Activated naive CD4-positive, alpha-beta T cell treated with anti-CD3 and anti-CD28 coated beads, Interleukin-2, amount 50 U/mL, for 24 hours (primary cell): Measurements from ENCODE around the gene NEK10.

Experiments used
- H3K27ac Mint-ChIP-seq: one replicate; pipeline ENCODE4 v1.8.0; 2021; ENCODE audit warnings: mild to moderate bottlenecking, mixed read lengths
- H3K27me3 Mint-ChIP-seq: one replicate; pipeline ENCODE4 v1.8.0; 2021; ENCODE audit warnings: mixed read lengths
- H3K36me3 Mint-ChIP-seq: one replicate; pipeline ENCODE4 v1.8.0; 2021; ENCODE audit warnings: mixed read lengths
- H3K4me1 Mint-ChIP-seq: one replicate; pipeline ENCODE4 v1.8.0; 2021; ENCODE audit warnings: mixed read lengths
- H3K4me3 Mint-ChIP-seq: one replicate; pipeline ENCODE4 v1.8.0; 2021; ENCODE audit warnings: mild to moderate bottlenecking, mixed read lengths
- H3K9me3 Mint-ChIP-seq: one replicate; pipeline ENCODE4 v1.8.0; 2021; ENCODE audit warnings: mixed read lengths

Gene NEK10

DNA sequence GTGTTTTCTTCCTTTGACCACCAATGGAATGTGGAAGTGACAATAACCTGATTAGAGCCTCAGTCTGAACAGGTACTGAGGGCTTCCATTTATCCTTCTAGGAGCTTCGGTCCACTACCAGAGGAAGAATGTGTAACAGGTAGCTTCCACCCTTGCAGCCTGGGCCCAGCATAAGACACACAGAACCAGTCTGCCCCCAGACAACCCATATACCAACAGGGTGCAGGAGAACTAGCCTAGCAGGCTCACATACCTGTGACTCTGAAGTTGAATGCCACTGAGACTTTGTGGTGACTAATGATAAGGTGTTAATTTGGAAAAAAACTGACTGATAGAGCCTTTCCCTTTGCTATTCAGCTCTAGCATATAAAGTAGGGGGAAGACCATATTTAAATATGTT, 166.2 kb downstream of the NEK10 start:
- H3K36me3 Mint-ChIP-seq = no peaks in the 10 kb centered on the region
- no peaks in the 10 kb centered on the region for H3K9me3 Mint-ChIP-seq
- no peak overlapping the region for H3K27ac Mint-ChIP-seq
- H3K27me3 Mint-ChIP-seq = no peaks in the 10 kb centered on the region
- H3K4me1 Mint-ChIP-seq = no peaks in the 10 kb centered on the region
- no peak overlapping the region for H3K4me3 Mint-ChIP-seq

DNA sequence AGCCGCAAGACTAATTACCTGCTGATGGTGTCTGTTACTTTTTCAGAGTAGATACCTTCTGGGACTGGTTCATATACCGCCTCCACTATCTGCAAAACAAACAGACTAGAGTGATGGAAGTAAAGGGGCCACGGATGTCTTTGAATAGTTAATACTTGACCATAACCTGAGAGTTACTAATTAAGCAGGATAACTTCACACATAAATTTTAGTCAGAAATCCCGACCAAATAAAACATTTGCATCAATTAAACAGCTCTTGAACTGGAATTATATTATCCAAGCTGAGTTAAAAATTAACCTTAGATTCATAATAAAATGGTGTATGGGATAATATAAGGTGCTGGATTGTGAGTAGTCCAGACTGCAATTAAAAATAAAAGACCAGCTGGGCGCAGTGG, 167.7 kb downstream of the NEK10 start:
- Mint-ChIP-seq H3K4me3 (no peak overlapping the region), H3K27me3 (peaks cover 1% of the 10 kb centered on the region), H3K36me3 (no peaks in the 10 kb centered on the region), H3K4me1 (no peaks in the 10 kb centered on the region), H3K9me3 (no peaks in the 10 kb centered on the region), H3K27ac (no peak overlapping the region)

DNA sequence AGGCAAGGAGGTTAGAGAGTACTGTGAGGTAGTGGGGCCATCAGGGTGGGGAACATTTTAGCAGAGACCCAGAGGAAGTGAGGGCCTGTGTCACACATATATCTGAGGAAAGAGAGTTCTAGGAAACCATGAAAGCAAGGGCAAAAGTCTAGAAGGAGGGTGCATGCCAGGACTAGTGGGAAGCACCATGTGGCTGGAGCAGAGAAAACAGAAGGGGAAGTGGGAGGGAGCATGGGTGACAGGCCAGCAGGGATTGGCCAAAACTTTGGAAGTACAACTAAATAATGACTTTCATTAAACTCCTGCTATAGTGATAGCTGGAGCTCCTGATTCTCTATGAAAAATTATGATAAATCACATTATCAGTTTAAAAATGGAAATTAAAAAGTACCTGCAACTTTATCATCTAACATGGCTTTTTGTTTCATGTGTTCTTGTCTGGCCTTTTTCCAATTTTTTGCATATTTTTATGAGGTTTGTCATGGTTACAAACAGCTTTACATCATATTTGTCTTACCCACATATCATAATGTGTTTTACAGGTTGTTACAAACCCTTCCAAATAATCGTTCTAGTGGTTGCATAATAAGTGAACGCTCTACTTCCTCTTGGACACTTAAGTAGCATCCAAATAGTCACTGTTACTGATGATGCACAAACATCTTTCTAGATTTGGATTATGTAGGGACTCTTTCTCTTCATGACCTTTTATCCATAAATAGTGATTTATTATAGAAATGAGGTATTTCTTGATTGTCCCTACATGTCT, 168.3 kb downstream of the NEK10 start:
- Mint-ChIP-seq H3K4me3 (no peak overlapping the region), H3K27me3 (peaks cover 3% of the 10 kb centered on the region), H3K36me3 (no peaks in the 10 kb centered on the region), H3K4me1 (no peaks in the 10 kb centered on the region), H3K9me3 (no peaks in the 10 kb centered on the region), H3K27ac (no peak overlapping the region)

DNA sequence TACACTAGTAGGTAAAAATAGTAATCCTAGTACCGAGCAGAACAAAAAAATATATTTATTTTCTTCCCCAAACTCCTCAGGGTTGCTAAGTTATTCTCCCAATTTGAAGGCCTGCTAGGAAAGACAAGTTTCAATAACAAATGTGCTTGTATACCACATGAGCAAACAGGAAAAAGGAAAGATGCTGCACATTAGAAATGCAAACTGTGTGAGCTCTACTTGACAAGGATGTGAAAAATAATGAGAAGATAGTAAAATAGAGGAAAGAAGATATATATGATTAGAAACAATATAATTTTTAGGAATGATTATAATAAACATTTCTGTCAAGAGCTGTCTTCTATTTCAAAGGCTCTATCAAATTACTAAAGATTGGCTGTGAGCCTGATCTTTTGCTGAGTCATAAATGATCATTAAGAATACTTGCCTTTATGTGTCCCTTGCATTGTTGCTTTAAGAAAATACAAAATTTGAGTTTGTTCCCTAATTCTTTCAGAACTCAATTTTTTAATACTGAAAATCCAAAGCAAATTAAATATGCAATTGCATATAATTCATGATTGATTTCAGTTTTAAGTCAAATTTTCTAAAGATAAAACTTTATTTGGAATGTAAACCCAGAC, 174.2 kb downstream of the NEK10 start:
- H3K4me3 Mint-ChIP-seq = no peak overlapping the region
- no peak overlapping the region for H3K27ac Mint-ChIP-seq
- no peaks in the 10 kb centered on the region for H3K36me3 Mint-ChIP-seq
- no peaks in the 10 kb centered on the region for H3K9me3 Mint-ChIP-seq
- H3K4me1 Mint-ChIP-seq = no peaks in the 10 kb centered on the region
- H3K27me3 Mint-ChIP-seq = peaks cover 3% of the 10 kb centered on the region

DNA sequence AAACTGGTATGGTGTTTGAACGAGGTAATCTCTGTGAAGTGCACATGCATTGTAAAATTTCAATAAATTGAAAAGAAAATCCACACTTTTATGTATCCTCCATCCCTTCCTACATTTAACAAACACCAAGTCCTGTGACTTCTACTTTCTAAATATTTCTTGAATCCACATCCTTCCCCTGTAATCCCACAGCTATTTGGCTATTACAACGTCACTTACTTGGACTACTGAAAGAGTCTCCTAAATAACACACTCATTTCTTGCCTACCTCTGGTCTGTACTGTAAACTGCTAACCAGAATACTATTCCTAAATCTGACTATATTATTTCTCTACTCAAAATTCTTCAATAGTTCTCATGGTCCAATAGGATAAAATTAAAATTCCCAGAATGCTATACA, 176.1 kb downstream of the NEK10 start:
- Mint-ChIP-seq H3K27me3 (peaks cover 3% of the 10 kb centered on the region), H3K36me3 (no peaks in the 10 kb centered on the region), H3K9me3 (no peaks in the 10 kb centered on the region), H3K27ac (no peak overlapping the region), H3K4me3 (no peak overlapping the region), H3K4me1 (no peaks in the 10 kb centered on the region)

DNA sequence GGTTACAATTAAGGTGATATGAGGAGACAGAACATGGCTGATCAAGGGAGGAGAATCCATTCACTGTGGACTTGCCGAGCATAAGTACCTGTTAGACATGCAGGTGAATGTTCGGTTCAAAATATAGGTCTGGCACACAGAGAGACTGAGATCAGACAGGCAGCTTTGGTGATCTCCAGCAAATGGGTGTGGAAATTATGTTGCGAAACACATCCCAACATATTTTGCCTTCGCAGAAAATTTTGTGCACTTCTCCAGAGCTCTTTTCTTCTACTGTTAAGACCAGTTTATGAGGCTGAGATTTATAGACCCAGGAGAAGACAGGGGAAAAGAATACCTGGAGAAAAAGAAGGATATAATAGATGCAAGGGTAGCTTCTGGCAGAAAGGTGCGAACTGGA, 183.2 kb downstream of the NEK10 start:
- Mint-ChIP-seq H3K4me3 (no peak overlapping the region), H3K9me3 (no peaks in the 10 kb centered on the region), H3K36me3 (no peaks in the 10 kb centered on the region), H3K4me1 (no peaks in the 10 kb centered on the region), H3K27ac (no peak overlapping the region), H3K27me3 (no peaks in the 10 kb centered on the region)

DNA sequence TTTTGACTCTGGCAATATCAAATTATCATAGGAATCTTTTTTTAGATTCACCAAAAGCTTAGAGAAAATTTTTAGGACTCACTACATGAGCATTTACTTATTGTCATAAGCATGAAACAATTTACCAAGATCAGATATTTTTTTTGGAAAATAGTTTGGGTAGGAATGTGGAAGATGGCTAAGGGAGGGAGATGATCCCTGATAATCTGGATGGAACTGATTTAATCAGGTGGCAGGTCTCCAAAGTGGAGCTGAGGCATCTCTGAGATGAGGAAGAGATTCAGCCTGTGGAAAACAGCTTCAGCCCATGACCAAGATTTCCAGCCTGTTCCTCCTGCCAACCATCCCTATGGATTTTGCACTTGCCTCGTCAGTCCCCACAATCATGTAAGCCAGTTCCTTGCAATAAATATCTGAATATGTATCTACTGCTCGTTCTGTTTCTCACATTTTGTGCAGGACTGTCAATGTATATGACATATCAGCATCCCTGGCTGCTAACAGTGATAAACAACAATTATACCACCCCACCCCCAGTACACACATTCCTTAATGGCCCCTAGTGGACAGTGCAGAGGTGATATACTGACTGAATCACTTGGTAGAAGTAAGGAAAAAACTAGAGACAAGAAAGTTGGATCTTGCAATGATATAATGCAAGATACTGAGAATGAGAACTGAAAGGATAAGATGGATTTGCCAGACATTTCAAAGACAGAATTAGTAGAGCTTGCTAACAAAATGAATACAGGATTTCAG, 183.8 kb downstream of the NEK10 start:
- no peaks in the 10 kb centered on the region for H3K36me3 Mint-ChIP-seq
- H3K27ac Mint-ChIP-seq = no peak overlapping the region
- H3K27me3 Mint-ChIP-seq = no peaks in the 10 kb centered on the region
- no peak overlapping the region for H3K4me3 Mint-ChIP-seq
- H3K4me1 Mint-ChIP-seq = no peaks in the 10 kb centered on the region
- no peaks in the 10 kb centered on the region for H3K9me3 Mint-ChIP-seq

DNA sequence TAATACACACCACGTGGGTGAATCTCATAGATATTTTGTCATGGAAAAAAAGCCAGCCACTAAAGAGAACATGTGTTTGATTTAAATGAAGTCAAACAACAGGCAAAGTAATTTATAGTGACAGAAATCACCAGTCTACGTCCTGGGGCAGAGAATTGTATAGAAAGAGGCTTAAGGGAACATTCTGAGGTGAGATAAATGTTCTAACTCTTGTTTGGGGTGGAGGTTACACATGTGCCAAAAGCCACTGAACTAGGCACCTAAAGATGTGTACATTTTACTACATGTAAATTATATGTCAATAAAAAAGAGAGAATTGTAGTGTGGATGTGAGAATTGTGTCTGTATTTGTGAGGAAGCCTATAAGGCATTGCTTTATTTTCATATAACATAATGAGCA, 184.9 kb downstream of the NEK10 start:
- no peaks in the 10 kb centered on the region for H3K4me1 Mint-ChIP-seq
- H3K4me3 Mint-ChIP-seq = no peak overlapping the region

DNA sequence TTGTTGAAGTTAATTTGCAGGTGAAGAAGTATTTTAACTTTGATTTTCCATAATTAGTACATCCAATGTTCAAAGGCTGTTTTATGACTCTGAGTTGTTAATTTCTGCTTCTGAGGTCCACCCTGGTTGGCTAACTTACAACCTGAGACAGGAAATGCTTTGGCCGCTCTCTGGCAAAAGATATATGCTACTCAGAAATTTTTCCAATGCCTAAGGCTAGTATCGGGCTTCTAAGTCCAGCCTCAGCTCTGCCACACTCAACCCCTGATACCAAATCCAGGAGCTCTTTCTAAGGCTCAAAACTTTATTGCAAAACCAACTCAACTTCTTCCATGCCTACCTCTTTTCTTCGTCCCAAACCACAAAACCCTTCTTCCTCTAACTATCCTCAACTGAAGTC, 192.9 kb downstream of the NEK10 start:
- Mint-ChIP-seq H3K4me1 (no peaks in the 10 kb centered on the region), H3K36me3 (no peaks in the 10 kb centered on the region), H3K27me3 (no peaks in the 10 kb centered on the region), H3K27ac (no peak overlapping the region), H3K4me3 (no peak overlapping the region), H3K9me3 (no peaks in the 10 kb centered on the region)

More for the DNA sequence above, 184.9 kb downstream of the NEK10 start:
- H3K27ac Mint-ChIP-seq = no peak overlapping the region
- H3K9me3 Mint-ChIP-seq = no peaks in the 10 kb centered on the region
- no peaks in the 10 kb centered on the region for H3K36me3 Mint-ChIP-seq
- H3K27me3 Mint-ChIP-seq = no peaks in the 10 kb centered on the region

DNA sequence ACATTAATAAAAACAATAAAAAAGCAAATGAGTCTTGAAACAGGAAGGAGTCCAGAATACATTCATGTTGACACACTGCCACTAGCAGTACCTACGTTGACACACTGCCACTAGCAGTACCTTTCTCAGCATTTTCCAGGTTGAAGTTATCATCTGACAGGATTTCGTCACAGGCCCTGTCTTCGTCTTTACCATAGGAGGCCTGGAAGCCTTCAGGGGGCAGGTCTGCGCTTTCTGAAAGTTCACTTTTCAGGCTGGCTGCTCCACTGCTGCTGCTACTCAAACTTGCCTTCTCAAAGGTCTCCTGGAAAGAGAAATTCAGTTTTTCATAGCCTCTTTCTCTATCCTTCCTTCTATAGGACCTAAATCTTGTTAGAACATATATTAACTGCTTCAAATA, 194.7 kb downstream of the NEK10 start:
- no peaks in the 10 kb centered on the region for H3K36me3 Mint-ChIP-seq
- no peak overlapping the region for H3K27ac Mint-ChIP-seq
- H3K27me3 Mint-ChIP-seq = no peaks in the 10 kb centered on the region
- no peak overlapping the region for H3K4me3 Mint-ChIP-seq
- H3K9me3 Mint-ChIP-seq = no peaks in the 10 kb centered on the region
- no peaks in the 10 kb centered on the region for H3K4me1 Mint-ChIP-seq

DNA sequence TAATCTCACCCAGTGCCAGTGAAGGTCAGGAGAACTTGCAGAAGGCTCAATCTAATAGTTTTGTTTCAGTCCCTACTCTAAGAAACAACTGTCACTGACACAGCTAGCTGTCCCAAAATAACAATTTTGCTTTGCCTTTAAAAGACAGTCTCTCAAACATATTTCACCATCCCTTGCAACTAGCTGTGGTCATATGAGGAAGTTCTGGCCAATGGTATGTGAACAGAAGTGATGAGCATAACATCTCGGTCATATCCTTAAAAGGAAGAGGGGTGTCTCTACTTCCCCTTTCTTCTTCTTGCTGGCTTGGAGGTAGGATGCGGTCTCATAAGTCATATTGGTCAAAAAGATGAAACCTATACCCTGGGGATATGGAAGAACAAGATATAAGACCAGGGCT, 198.1 kb downstream of the NEK10 start:
- no peaks in the 10 kb centered on the region for H3K4me1 Mint-ChIP-seq
- no peaks in the 10 kb centered on the region for H3K9me3 Mint-ChIP-seq
- H3K4me3 Mint-ChIP-seq = no peak overlapping the region
- H3K27me3 Mint-ChIP-seq = no peaks in the 10 kb centered on the region
- H3K36me3 Mint-ChIP-seq = no peaks in the 10 kb centered on the region
- H3K27ac Mint-ChIP-seq = no peak overlapping the region

DNA sequence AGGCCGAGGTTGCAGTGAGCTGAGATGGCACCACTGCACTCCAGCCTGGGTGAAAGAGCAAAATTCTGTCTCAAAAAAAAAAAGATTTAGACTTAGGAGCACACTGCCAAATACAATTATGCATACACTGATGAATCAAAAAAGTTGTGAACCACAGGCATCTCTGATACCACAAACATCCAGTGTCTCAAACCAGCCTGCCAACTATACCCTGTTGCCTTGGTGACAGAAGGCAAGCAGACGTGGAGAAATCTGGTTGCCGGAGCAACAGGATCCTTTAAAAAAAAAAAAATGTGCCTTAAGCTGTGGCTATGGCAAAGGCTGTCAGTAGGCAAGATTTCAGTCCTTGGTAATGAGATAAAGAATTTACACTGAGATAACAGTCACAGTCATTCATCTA, 202.3 kb downstream of the NEK10 start:
- Mint-ChIP-seq H3K27me3 (no peaks in the 10 kb centered on the region), H3K27ac (no peak overlapping the region)

DNA sequence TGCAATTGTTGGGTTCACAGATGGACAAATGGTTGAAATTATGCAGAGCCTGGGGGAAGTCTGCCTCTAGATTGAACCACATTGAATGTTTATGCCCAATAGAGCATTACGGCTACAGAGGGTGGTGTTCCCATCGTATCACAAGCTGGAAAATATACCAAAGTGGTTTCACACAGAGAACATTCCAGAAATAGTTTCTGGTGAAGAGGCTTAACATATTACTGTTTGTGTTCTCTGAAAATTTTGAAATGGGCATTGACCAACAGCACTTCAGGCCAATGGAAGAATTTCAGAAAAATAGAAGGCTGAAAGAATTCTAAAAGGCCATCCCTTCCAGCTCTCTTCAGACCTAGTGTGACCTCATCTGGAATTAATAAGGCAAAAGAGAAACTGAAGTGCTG, 203.9 kb downstream of the NEK10 start:
- no peaks in the 10 kb centered on the region for H3K4me1 Mint-ChIP-seq
- no peaks in the 10 kb centered on the region for H3K27me3 Mint-ChIP-seq
- no peaks in the 10 kb centered on the region for H3K36me3 Mint-ChIP-seq
- H3K9me3 Mint-ChIP-seq = no peaks in the 10 kb centered on the region
- no peak overlapping the region for H3K4me3 Mint-ChIP-seq
- H3K27ac Mint-ChIP-seq = no peak overlapping the region

More for the DNA sequence above, 202.3 kb downstream of the NEK10 start:
- Mint-ChIP-seq H3K4me1 (no peaks in the 10 kb centered on the region), H3K36me3 (no peaks in the 10 kb centered on the region), H3K9me3 (no peaks in the 10 kb centered on the region), H3K4me3 (no peak overlapping the region)

DNA sequence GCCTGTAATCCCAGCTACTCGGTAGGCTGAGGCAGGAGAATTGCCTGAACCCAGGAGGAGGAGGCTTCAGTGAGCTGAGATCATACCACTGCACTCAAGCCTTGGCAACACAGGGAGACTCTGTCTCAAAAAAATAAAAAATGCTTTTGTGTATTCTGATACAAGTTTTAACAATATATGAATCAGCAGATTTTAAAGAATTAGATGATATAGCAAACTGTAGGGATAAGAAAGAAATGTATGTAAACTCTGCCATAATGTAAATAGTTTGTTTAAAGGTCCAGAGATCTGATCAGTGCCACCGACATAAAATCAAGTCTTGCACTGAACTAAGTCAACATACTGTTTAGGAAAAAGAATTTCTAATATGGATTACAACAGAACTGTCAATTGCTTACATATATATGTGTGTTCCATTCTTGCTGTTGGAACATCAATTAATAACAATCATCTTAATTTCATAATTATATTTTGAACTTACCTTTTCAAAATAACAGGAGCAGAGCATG, 208.3 kb downstream of the NEK10 start:
- Mint-ChIP-seq H3K27me3 (no peaks in the 10 kb centered on the region), H3K9me3 (no peaks in the 10 kb centered on the region), H3K4me3 (no peak overlapping the region), H3K4me1 (no peaks in the 10 kb centered on the region), H3K27ac (no peak overlapping the region), H3K36me3 (no peaks in the 10 kb centered on the region)

DNA sequence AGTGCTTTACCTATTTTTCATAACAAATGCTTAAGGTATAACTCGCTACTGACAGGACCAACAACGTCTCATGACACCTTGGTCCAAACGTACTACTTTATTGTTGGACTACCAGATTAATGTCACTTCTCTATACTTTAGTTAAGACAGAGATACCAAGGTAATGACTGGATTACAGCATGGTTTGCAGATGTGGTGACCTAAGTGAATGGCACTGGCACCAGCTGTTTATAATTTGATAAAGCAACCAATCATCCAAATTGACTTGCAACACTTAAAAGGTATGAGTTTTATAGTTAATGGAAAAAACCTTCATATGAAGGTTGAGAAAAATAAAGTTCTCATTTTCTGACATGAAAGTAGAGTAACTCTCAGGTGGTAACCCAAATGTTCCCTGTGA, 209.0 kb downstream of the NEK10 start:
- Mint-ChIP-seq H3K4me1 (no peaks in the 10 kb centered on the region), H3K36me3 (no peaks in the 10 kb centered on the region), H3K27me3 (no peaks in the 10 kb centered on the region), H3K27ac (no peak overlapping the region), H3K9me3 (no peaks in the 10 kb centered on the region), H3K4me3 (no peak overlapping the region)

DNA sequence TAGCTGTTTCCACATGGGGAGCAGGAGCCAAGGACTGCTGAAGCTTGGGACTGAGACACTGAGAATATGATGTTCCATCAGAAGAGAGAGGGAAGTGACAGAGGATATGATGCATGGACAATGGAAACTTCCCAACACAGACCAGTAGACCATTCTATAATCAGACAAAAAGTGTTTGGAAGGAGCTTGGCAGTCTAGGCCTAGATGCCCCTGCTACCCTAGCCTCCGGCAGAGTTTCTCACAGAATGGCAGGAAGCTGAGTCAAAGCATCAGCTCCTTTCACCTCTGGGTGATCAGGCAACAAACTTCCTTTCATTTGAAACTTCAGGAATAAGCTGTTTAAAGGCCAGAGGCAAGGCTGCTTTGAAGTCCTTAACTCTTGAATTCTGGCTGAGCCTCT, 222.0 kb downstream of the NEK10 start:
- Mint-ChIP-seq H3K4me3 (no peak overlapping the region), H3K36me3 (no peaks in the 10 kb centered on the region), H3K27me3 (peaks cover 7% of the 10 kb centered on the region), H3K27ac (no peak overlapping the region), H3K4me1 (no peaks in the 10 kb centered on the region), H3K9me3 (peaks cover 1% of the 10 kb centered on the region)
